OCI-LY3 (cell line): ENCODE data around the gene ZDHHC17.
A peak's percentile ranks its signal among the peaks of the same experiment; 100 is the strongest.

Experiments used
- CTCF ChIP-seq: fragments of 200-600, 300-600 bp; sonication (generic); IDR thresholded peaks from 2 replicates; pipeline ENCODE4 v1.5.1; 2014; ENCODE audit warnings: antibody characterized with exemption, low read length, low read depth
- EZH2phosphoT487 ChIP-seq: fragments of 200-600 bp; shearing (Covaris generic); IDR thresholded peaks from 2 replicates; pipeline ENCODE4 v1.6.1; 2018; ENCODE audit warnings: antibody characterized with exemption, mixed run types, low read depth

- peak; percentile 73 for TF ChIP-seq CTCF
- TF ChIP-seq EZH2phosphoT487: no peak
Observed at GRCh38 chr12:76790564-76791552, 26.9 kb downstream of the ZDHHC17 start.
